GM23338 (cell line): ENCODE measurements around the gene RNF141. TPM values are rescaled to one million over a fixed set of nuclear protein-coding genes. Genes with fewer than 3 reads are reported as not detected.

Experiments used
- ATAC-seq: fragments of 200-7000 bp; cut with Tn5 transposase; 3 replicates; pipeline ENCODE4 v1.9.1; 2020
- DNase-seq: peaks from one replicate; pipeline ENCODE4 v3.0.0-alpha.2; 2015; ENCODE audit warnings: low spot score
- H2AFZ ChIP-seq: fragments of 200-600 bp; sonication (generic); 2 replicates; pipeline ENCODE4 v1.8.0; 2016; ENCODE audit warnings: antibody characterized with exemption, mild to moderate bottlenecking, moderate library complexity
- H3F3A ChIP-seq: fragments of 200-600 bp; sonication (generic); replicated peaks from 2 replicates; pipeline ENCODE4 v1.8.0; 2017; ENCODE audit warnings: antibody characterized with exemption, mixed run types, low read depth
- H3K27ac ChIP-seq: fragments of 200-600 bp; sonication (generic); 2 replicates; pipeline ENCODE4 v1.6.1; 2016; ENCODE audit warnings: low read depth
- H3K27me3 ChIP-seq: fragments of 200-600 bp; sonication (generic); 2 replicates; pipeline ENCODE4 v1.8.0; 2016; ENCODE audit warnings: mild to moderate bottlenecking, mixed run types, moderate library complexity; ENCODE audit not compliant: insufficient read depth
- H3K36me3 ChIP-seq: fragments of 200-600 bp; sonication (generic); 2 replicates; pipeline ENCODE4 v1.8.0; 2016; ENCODE audit warnings: mild to moderate bottlenecking; ENCODE audit not compliant: insufficient read depth
- H3K4me1 ChIP-seq: fragments of 200-600 bp; sonication (generic); 2 replicates; pipeline ENCODE4 v1.8.0; 2016; ENCODE audit warnings: mild to moderate bottlenecking, moderate library complexity; ENCODE audit not compliant: insufficient read depth
- H3K4me2 ChIP-seq: fragments of 200-600 bp; sonication (generic); 2 replicates; pipeline ENCODE4 v1.7.1; 2017; ENCODE audit warnings: mixed run types
- H3K4me3 ChIP-seq: fragments of 200-600 bp; sonication (generic); 2 replicates; pipeline ENCODE4 v1.6.1; 2016; ENCODE audit warnings: mixed run types
- H3K79me2 ChIP-seq: fragments of 200-600 bp; sonication (generic); replicated peaks from 2 replicates; pipeline ENCODE4 v1.8.0; 2017; ENCODE audit warnings: mild to moderate bottlenecking; ENCODE audit not compliant: insufficient read depth
- H3K9me2 ChIP-seq: fragments of 200-600 bp; sonication (generic); 2 replicates; pipeline ENCODE4 v1.8.0; 2017; ENCODE audit not compliant: insufficient read depth
- H4K20me1 ChIP-seq: fragments of 200-600 bp; sonication (generic); replicated peaks from 2 replicates; pipeline ENCODE4 v1.8.0; 2017; ENCODE audit warnings: mild to moderate bottlenecking; ENCODE audit not compliant: insufficient read depth
- H3K27ac Mint-ChIP-seq: 2 replicates; pipeline ENCODE4 v1.8.0; 2020; ENCODE audit warnings: inconsistent platforms, mild to moderate bottlenecking, moderate library complexity, mixed read lengths
- H3K27me3 Mint-ChIP-seq: 3 replicates; pipeline ENCODE4 v1.8.0; 2022; ENCODE audit warnings: low read depth, mild to moderate bottlenecking, moderate library complexity, mixed read lengths, inconsistent platforms; ENCODE audit not compliant: insufficient read depth, poor library complexity
- H3K36me3 Mint-ChIP-seq: 3 replicates; pipeline ENCODE4 v1.8.0; 2021; ENCODE audit warnings: low read depth, mild to moderate bottlenecking, inconsistent platforms, moderate library complexity, mixed read lengths
- H3K4me1 Mint-ChIP-seq: 3 replicates; pipeline ENCODE4 v1.8.0; 2020; ENCODE audit warnings: mild to moderate bottlenecking, inconsistent platforms, mixed read lengths
- H3K4me3 Mint-ChIP-seq: 3 replicates; pipeline ENCODE4 v1.8.0; 2021; ENCODE audit warnings: moderate library complexity, mild to moderate bottlenecking, inconsistent platforms, mixed read lengths
- H3K9me3 Mint-ChIP-seq: 3 replicates; pipeline ENCODE4 v1.8.0; 2020; ENCODE audit warnings: moderate library complexity, mild to moderate bottlenecking, inconsistent platforms, mixed read lengths
- CTCF ChIP-seq, 2 experiments: fragments of 200-600 bp in 1 of 2; sonication (generic) in 1 of 2; conservative IDR thresholded peaks; 2 replicates each; pipeline versions ENCODE4 v1.5.1 to v1.6.1; 2016 to 2017; ENCODE audit warnings: antibody characterized with exemption in 2 of 2, low read depth in 2 of 2, mild to moderate bottlenecking in 2 of 2, moderate library complexity in 1 of 2
- EZH2 ChIP-seq: fragments of 200-600 bp; sonication (generic); IDR thresholded peaks from one replicate; pipeline ENCODE4 v1.8.0; 2017; ENCODE audit warnings: antibody characterized with exemption, mild to moderate bottlenecking, low read depth; ENCODE audit not compliant: unreplicated experiment
- JUNB ChIP-seq: IDR thresholded peaks from one replicate; pipeline ENCODE4 v1.6.1; 2016; ENCODE audit warnings: antibody characterized with exemption; ENCODE audit not compliant: unreplicated experiment
- NANOG ChIP-seq: IDR thresholded peaks from 2 replicates; pipeline ENCODE4 v1.6.1; 2016; ENCODE audit warnings: antibody characterized with exemption, borderline replicate concordance
- POLR2AphosphoS5 ChIP-seq: IDR thresholded peaks from 2 replicates; pipeline ENCODE4 v1.6.1; 2016; ENCODE audit warnings: antibody characterized with exemption, low read depth
- REST ChIP-seq: IDR thresholded peaks from one replicate; pipeline ENCODE4 v1.6.1; 2018; ENCODE audit warnings: antibody characterized with exemption; ENCODE audit not compliant: unreplicated experiment
- STAT1 ChIP-seq: IDR thresholded peaks from one replicate; pipeline ENCODE4 v1.6.1; 2016; ENCODE audit warnings: antibody characterized with exemption; ENCODE audit not compliant: unreplicated experiment
- ZNF114 ChIP-seq: fragments of 250-450 bp; sonication (Bioruptor Pico); IDR thresholded peaks from 2 replicates; pipeline ENCODE4 v1.5.0; 2020; ENCODE audit warnings: mild to moderate bottlenecking, moderate library complexity
- ZNF331 ChIP-seq: fragments of 250-450 bp; sonication (Bioruptor Pico); IDR thresholded peaks from 2 replicates; pipeline ENCODE4 v1.5.0; 2020; ENCODE audit warnings: low read depth, mild to moderate bottlenecking, moderate library complexity
- polyA plus RNA-seq: library from polyadenylated mRNA; unstranded; fragments of >200 nt; fragmentation: Nextera tagmentation; extraction: Ambion mirVana; gene quantifications from 2 replicates; pipeline ENCODE4 v1.2.1, GENCODE V29; 2016
- total RNA-seq: library from RNA; depleted of rRNA; stranded (reverse); fragments of >200 nt; shearing (Covaris generic); gene quantifications from 2 replicates; pipeline ENCODE4 v1.2.3, GENCODE V29; 2014
- TF ChIP-seq, protein P1 (sequence below): IDR thresholded peaks from 2 replicates; pipeline ENCODE4 v1.6.1; 2016; ENCODE audit warnings: antibody characterized with exemption

RNF141 gene
- total and polyA plus RNA-seq, 2 experiments from 2014 or later: 11.4 to 26.9 TPM

- TF ChIP-seq CTCF (conservative IDR thresholded peaks at IDR 0.05; ENCODE audit: low read depth in 2 of 2) (no peak), POLR2AphosphoS5 (no peak), JUNB (no peak)
- TF ChIP-seq, protein P1, sequence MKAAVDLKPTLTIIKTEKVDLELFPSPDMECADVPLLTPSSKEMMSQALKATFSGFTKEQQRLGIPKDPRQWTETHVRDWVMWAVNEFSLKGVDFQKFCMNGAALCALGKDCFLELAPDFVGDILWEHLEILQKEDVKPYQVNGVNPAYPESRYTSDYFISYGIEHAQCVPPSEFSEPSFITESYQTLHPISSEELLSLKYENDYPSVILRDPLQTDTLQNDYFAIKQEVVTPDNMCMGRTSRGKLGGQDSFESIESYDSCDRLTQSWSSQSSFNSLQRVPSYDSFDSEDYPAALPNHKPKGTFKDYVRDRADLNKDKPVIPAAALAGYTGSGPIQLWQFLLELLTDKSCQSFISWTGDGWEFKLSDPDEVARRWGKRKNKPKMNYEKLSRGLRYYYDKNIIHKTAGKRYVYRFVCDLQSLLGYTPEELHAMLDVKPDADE: no peak
These were observed 27.5 kb upstream of the RNF141 start, which contains the start of gene LYVE1 (continued) for GRCh38 chr11:10568486-10568941.

DNA sequence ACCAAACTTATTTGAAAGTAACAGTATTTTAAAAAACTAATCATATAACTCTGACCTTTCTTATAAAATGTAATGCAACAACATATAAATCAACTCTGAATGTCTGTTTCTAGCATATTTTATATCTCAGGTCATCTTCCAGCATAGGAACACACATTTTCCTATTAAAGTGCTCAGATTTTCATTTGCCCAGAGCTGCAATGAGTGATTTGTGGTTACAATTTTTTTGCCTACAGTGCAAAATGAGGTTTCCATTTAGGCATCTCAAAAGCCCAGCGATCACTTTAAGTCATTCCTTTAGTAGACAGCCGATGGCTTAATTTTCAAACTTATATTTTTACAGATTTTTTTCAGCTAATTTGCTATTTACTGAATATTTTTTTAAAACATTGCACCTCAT is 26.5 kb upstream of the RNF141 start:
- Histone ChIP-seq H3K36me3 (no peaks in the 10 kb centered on the region), H2AFZ (no peak overlapping the region), H3K4me1 (peaks cover 19% of the 10 kb centered on the region), H3K9me2 (peaks cover 8% of the 10 kb centered on the region), H3K79me2 (no peaks in the 10 kb centered on the region), H4K20me1 (no peaks in the 10 kb centered on the region), H3F3A (no peaks in the 10 kb centered on the region), H3K4me2 (no peak overlapping the region), H3K27me3 (no peaks in the 10 kb centered on the region), H3K4me3 (no peak overlapping the region), H3K27ac (no peak overlapping the region)
- Mint-ChIP-seq H3K27ac (no peak overlapping the region), H3K4me3 (no peak overlapping the region), H3K4me1 (peaks cover 15% of the 10 kb centered on the region), H3K27me3 (peaks cover 2% of the 10 kb centered on the region), H3K36me3 (no peaks in the 10 kb centered on the region), H3K9me3 (no peaks in the 10 kb centered on the region)
- DNase-seq (no peak), ATAC-seq (no peak)
- TF ChIP-seq EZH2 (no peak), JUNB (no peak), ZNF331 (CRISPR knock-in tag) (no peak), CTCF (conservative IDR thresholded peaks at IDR 0.05; ENCODE audit: low read depth in 2 of 2) (no peak), STAT1 (no peak), REST (no peak), NANOG (no peak), ZNF114 (CRISPR knock-in tag) (no peak), POLR2AphosphoS5 (no peak)
